Endothelial cell of umbilical vein (primary cell): Measurements from ENCODE around the gene LDHB.

ENCODE experiments used
- EZH2 ChIP-seq: IDR thresholded peaks from 2 replicates; pipeline ENCODE4 v1.6.1; 2012; ENCODE audit warnings: borderline replicate concordance, low read depth, mild to moderate bottlenecking, moderate library complexity, low read length, inconsistent platforms; ENCODE audit not compliant: severe bottlenecking
- FOS ChIP-seq: IDR thresholded peaks from 2 replicates; pipeline ENCODE4 v1.6.1; 2011; ENCODE audit warnings: mild to moderate bottlenecking, low read length, moderate library complexity, borderline replicate concordance; ENCODE audit not compliant: insufficient read depth
- MYC ChIP-seq: IDR thresholded peaks from one replicate; pipeline ENCODE4 v1.6.1; 2011; ENCODE audit warnings: mild to moderate bottlenecking, low read depth, low read length
- POLR2A ChIP-seq: IDR thresholded peaks from 2 replicates; pipeline ENCODE4 v1.6.1; 2012; ENCODE audit warnings: low read depth, mild to moderate bottlenecking, control low read depth, low read length
- TF ChIP-seq, protein P1 (sequence below), 2 donors: IDR thresholded peaks; 1 replicate in 1 of 2; 2 replicates in 1 of 2; pipeline ENCODE4 v1.5.1; 2011; ENCODE audit warnings: low read length in 2 of 2, mild to moderate bottlenecking in 2 of 2, moderate library complexity in 2 of 2, control low read depth in 1 of 2, inconsistent platforms in 1 of 2, low read depth in 1 of 2; ENCODE audit not compliant: insufficient read depth in 1 of 2; ENCODE audit errors: extremely low read depth in 1 of 2
- TF ChIP-seq, protein P2 (sequence below): IDR thresholded peaks from 2 replicates; pipeline ENCODE4 v1.6.1; 2011; ENCODE audit not compliant: insufficient read depth, insufficient read length

DNA sequence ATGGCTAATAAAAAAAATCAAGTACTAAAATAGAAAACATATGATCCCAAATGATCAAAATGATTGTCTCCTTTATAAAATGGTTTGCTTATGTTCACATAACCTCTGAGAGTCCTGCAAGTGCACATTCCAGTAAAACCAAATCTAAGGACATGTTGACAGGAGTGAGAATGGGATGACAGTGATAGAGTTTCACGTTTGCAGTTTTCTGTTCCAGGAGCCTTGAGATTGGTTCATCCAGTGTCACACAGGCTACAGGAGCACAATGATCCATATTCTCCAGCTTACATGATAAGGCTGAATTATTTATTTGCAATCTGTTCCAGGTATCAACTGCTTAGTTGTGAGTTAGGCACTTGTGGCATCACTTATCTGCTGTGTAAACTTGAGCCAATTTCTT is 51.5 kb downstream of the LDHB start:
- TF ChIP-seq, protein P1, sequence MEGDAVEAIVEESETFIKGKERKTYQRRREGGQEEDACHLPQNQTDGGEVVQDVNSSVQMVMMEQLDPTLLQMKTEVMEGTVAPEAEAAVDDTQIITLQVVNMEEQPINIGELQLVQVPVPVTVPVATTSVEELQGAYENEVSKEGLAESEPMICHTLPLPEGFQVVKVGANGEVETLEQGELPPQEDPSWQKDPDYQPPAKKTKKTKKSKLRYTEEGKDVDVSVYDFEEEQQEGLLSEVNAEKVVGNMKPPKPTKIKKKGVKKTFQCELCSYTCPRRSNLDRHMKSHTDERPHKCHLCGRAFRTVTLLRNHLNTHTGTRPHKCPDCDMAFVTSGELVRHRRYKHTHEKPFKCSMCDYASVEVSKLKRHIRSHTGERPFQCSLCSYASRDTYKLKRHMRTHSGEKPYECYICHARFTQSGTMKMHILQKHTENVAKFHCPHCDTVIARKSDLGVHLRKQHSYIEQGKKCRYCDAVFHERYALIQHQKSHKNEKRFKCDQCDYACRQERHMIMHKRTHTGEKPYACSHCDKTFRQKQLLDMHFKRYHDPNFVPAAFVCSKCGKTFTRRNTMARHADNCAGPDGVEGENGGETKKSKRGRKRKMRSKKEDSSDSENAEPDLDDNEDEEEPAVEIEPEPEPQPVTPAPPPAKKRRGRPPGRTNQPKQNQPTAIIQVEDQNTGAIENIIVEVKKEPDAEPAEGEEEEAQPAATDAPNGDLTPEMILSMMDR (IDR thresholded peaks at IDR 0.05; ENCODE audit: extremely low read depth in 1 of 2, insufficient read depth in 1 of 2, low read depth in 1 of 2, low read length in 2 of 2): no peak
- TF ChIP-seq POLR2A (no peak), FOS (no peak), MYC (no peak), EZH2 (no peak)
- TF ChIP-seq, protein P2, sequence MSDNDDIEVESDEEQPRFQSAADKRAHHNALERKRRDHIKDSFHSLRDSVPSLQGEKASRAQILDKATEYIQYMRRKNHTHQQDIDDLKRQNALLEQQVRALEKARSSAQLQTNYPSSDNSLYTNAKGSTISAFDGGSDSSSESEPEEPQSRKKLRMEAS: no peak
